ENCODE results near the gene PIK3C3.

- no peak for TF ChIP-seq CTCF (IDR thresholded peaks at IDR 0.05; ENCODE audit: insufficient read depth, low read length, poor library complexity, severe bottlenecking)
- TF ChIP-seq EZH2phosphoT487 (conservative IDR thresholded peaks at IDR 0.05; ENCODE audit: low read length): no peak
Measured at GRCh38 chr18:41972067-41972925, 17.3 kb downstream of the PIK3C3 start.
